ENCODE results near the gene MAST4. TPM values are rescaled to one million over a fixed set of nuclear protein-coding genes. Genes with fewer than 3 reads are reported as not detected.

Gene MAST4
- total RNA-seq, 2 donors from 2014 or later: 11.0 to 11.5 TPM

- no peaks in the 10 kb centered on the region for H3K36me3 ChIP-seq (ENCODE audit: control insufficient read depth, insufficient read depth, low read length)
- H3K9me3 Mint-ChIP-seq: peaks cover 10% of the 10 kb centered on the region
- no peak for TF ChIP-seq CTCF (conservative IDR thresholded peaks at IDR 0.05)
Observed at GRCh38 chr5:66647146-66647856, 51.1 kb downstream of the MAST4 start.

GRCh38 chr5:66652818-66653217 lies 56.6 kb downstream of the MAST4 start:
- H3K4me1 ChIP-seq (ENCODE audit: control insufficient read depth, insufficient read depth, low read length): peaks cover 12% of the 10 kb centered on the region
- no peak overlapping the region for H3K4me3 ChIP-seq (ENCODE audit: low read length)
- H3K36me3 ChIP-seq (ENCODE audit: control insufficient read depth, insufficient read depth, low read length): no peaks in the 10 kb centered on the region
- H3K27ac ChIP-seq (ENCODE audit: low read depth, low read length): no peak overlapping the region
- Mint-ChIP-seq H3K4me3 (no peak overlapping the region), H3K36me3 (ENCODE audit: low read depth) (no peaks in the 10 kb centered on the region), H3K27me3 (ENCODE audit: insufficient read depth) (no peaks in the 10 kb centered on the region), H3K27ac (no peak overlapping the region), H3K4me1 (peaks cover 35% of the 10 kb centered on the region), H3K9me3 (peaks cover 10% of the 10 kb centered on the region)
- DNase-seq: no peak
- no peak for TF ChIP-seq CTCF (conservative IDR thresholded peaks at IDR 0.05)
- H3K9me3 ChIP-seq (ENCODE audit: control insufficient read depth, low read length): peaks cover 24% of the 10 kb centered on the region
- WGBS, 2 experiments (ENCODE audit: insufficient coverage in 1 of 2, insufficient read length in 1 of 2): 88% methylated on average over 3 of the region's 3 CpGs; no CpG with 5 or more reads in 1 of the 2 experiments
- H3K27me3 ChIP-seq (ENCODE audit: control insufficient read depth, insufficient read depth, low read length, poor library complexity, severe bottlenecking): no peaks in the 10 kb centered on the region
- no peak overlapping the region for H3K9ac ChIP-seq (ENCODE audit: extremely low read depth, low read length, poor library complexity, severe bottlenecking)

More at GRCh38 chr5:66647146-66647856, 51.1 kb downstream of the MAST4 start:
- Mint-ChIP-seq H3K27me3 (ENCODE audit: insufficient read depth) (no peaks in the 10 kb centered on the region), H3K4me1 (no peaks in the 10 kb centered on the region), H3K27ac (no peak overlapping the region), H3K4me3 (no peak overlapping the region), H3K36me3 (ENCODE audit: low read depth) (no peaks in the 10 kb centered on the region)
- no peaks in the 10 kb centered on the region for H3K27me3 ChIP-seq (ENCODE audit: control insufficient read depth, insufficient read depth, low read length, poor library complexity, severe bottlenecking)
- WGBS, 2 experiments (ENCODE audit: insufficient coverage in 1 of 2, insufficient read length in 1 of 2): 100% methylated on average over 3 of the region's 3 CpGs; no CpG with 5 or more reads in 1 of the 2 experiments
- H3K4me1 ChIP-seq (ENCODE audit: control insufficient read depth, insufficient read depth, low read length): no peaks in the 10 kb centered on the region
- DNase-seq: no peak
- no peak overlapping the region for H3K27ac ChIP-seq (ENCODE audit: low read depth, low read length)
- no peak overlapping the region for H3K9ac ChIP-seq (ENCODE audit: extremely low read depth, low read length, poor library complexity, severe bottlenecking)
- peaks cover 24% of the 10 kb centered on the region for H3K9me3 ChIP-seq (ENCODE audit: control insufficient read depth, low read length)
- H3K4me3 ChIP-seq (ENCODE audit: low read length): no peak overlapping the region

- Mint-ChIP-seq H3K27ac (no peak overlapping the region), H3K36me3 (ENCODE audit: low read depth) (no peaks in the 10 kb centered on the region), H3K27me3 (ENCODE audit: insufficient read depth) (no peaks in the 10 kb centered on the region), H3K4me3 (no peak overlapping the region), H3K4me1 (peaks cover 35% of the 10 kb centered on the region), H3K9me3 (peaks cover 10% of the 10 kb centered on the region)
- no peak for TF ChIP-seq CTCF (conservative IDR thresholded peaks at IDR 0.05)
- H3K9me3 ChIP-seq (ENCODE audit: control insufficient read depth, low read length): peaks cover 24% of the 10 kb centered on the region
- peaks cover 12% of the 10 kb centered on the region for H3K4me1 ChIP-seq (ENCODE audit: control insufficient read depth, insufficient read depth, low read length)
- 79 to 100% methylated on average over 1 of the region's 1 CpG for WGBS, 2 experiments (ENCODE audit: insufficient coverage in 1 of 2, insufficient read length in 1 of 2)
- H3K27ac ChIP-seq (ENCODE audit: low read depth, low read length): no peak overlapping the region
- H3K4me3 ChIP-seq (ENCODE audit: low read length): no peak overlapping the region
- H3K36me3 ChIP-seq (ENCODE audit: control insufficient read depth, insufficient read depth, low read length): no peaks in the 10 kb centered on the region
- H3K9ac ChIP-seq (ENCODE audit: extremely low read depth, low read length, poor library complexity, severe bottlenecking): no peak overlapping the region
- DNase-seq: no peak
- H3K27me3 ChIP-seq (ENCODE audit: control insufficient read depth, insufficient read depth, low read length, poor library complexity, severe bottlenecking): no peaks in the 10 kb centered on the region
Observed at GRCh38 chr5:66653325-66653724, 57.1 kb downstream of the MAST4 start.

Measured in endodermal cell (in vitro differentiated cells).